GM21723 (cell line): ENCODE data around the gene PREX1.

Experiments
- ATAC-seq: cut with Tn5 transposase; IDR thresholded peaks from one replicate; pipeline ENCODE4 v1.9.1; 2021; ENCODE audit warnings: mild to moderate bottlenecking, moderate library complexity; ENCODE audit not compliant: unreplicated experiment

PREX1 gene

DNA sequence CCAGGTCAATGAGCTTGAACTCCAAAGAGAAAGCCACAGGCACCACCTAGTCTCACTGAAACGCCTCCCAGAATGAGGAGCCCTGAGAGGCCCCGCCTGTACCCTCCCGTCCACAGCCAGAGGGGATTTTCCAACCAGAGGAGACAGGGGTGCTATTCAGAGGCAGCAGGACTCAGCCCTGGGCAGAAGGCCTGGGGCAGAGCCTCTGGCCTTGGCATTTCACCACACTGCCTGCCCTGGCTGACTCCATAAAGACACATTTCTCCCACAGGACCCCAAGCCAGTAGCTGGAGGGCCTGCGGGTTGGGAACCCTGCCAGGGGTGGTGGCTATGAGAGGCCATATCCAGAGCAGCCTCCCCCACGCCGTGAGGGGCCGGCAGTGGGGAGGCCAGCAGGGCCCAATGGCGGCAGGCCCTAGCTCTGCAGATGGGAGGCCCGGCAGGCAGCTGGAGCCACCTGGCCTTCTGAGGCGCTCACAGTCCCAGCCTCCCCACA, 159.3 kb downstream of the PREX1 start:
- ATAC-seq, result no peak

DNA sequence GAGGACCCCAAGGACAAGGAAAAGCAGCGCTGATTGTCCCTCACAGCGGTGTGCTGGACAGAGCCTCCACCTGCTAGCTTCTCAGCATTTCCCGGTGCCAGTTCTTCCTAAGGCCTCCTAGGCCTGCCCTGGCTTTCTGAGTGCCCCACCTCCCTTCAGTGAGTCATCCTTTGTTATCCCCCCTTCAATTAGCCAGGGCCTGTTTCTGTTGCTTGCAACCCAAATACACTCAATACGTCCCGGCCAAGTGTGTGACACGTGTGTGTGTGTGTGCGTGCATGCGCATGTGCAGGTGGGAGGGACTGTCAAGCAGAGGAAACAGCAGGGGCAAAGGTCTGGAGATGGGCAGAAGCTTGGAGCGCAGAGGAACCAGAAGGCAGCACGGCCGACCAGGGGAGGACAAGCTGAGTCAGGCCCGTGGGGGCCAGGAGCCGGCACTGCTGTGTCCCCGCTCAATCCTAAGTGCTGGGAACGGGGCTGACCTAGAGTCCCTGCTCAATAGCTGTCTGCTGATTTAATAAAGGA, 159.8 kb downstream of the PREX1 start:
- no peak for ATAC-seq

DNA sequence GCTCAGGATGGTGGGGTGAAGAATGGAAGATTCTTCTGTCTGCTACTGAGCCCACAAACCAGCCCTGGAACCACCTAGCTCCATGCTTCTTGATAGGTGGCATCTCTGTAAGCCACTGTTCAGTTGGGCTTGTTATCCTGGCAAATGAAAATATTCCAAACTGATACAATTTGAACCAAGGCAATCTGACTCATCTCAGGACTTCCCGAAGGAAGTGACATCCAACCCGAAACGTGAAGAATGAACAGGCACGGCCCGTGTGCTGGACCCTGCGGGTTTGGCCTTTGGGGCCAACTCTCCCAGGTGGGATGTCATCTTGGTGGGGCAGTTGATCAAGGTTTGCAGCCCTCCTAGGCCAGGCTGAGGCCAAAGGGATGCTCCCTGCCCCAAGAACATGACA, 160.3 kb downstream of the PREX1 start:
- no peak for ATAC-seq

DNA sequence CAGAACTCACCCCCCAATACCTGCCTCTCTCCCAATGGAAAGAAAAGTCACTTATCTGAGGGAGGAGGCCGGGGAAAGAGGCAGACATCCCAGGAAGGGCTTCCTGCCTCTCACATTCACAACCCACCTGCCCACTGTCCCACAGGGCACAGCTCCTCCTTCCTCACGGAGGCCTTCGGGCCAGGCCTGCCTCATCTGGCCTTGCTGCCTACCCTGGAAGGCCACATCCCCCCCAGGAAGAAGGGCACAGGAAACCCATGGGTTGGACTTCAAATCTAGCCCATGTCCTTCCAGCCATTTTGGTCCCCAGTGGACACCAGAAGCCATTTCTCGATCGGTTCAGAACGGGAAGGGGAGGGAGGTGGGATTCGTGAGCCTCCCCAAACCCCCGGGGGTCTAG, 162.0 kb downstream of the PREX1 start:
- no peak for ATAC-seq

DNA sequence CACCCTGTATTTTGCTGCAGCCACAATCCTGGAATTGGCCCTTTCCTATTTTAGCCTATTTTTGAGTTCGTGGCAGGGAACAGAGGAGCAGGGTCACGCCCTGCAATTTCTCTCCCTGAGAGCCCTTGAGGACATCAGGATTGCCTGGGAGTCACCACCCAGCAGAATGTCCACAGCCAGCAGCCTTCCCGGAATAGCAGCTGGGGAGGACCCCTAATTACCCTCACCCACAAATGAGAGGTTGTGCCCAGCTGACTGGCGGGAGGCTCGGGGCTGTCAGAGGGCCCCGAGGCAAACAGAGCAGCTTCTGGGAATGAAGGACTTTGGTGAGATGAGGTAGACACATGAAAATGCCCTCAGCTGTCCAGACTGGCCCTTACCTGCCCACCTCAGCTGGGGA, 165.1 kb downstream of the PREX1 start:
- ATAC-seq, result no peak

DNA sequence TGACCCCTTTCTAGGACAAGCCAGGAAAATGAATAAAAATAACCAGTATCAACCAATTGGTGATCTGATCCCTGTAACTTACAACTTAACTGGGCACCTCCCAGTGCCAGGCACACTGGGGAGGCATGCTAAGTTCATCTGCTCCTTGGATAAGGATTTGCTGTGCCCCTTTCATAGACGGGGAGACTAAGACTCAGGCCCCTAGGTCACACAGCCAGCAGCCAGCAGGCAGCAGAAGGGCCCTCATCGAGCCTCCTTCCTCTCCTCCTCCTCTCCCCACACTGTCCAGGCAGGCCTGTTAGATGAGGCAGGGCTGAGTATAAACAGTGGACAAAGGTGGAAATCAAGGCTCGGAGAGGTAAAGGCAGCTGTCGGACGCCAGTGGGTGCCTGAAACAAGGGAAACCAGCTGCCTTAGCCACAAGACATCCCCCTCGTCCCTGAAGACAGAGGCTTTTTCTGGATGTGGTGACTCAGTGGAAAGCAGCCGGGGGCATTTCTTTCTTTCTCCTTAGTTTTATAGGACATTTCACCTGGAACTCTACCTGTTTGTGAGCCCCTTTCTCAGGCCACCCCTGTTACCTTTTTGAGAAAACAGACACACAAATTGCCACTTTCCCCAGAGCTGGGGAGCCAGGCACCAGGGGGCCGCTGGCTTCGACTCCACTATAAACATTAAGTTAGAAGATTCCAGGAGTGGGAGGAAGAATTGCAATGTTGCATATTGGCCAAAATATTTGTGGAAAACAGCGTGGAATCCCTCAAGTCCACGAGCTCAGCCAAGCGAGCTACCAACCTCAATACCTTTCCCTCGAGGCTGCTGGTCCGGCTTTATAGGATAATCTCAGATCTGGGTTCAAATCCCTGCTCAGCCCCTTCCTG, 166.0 kb downstream of the PREX1 start:
- ATAC-seq, result no peak

DNA sequence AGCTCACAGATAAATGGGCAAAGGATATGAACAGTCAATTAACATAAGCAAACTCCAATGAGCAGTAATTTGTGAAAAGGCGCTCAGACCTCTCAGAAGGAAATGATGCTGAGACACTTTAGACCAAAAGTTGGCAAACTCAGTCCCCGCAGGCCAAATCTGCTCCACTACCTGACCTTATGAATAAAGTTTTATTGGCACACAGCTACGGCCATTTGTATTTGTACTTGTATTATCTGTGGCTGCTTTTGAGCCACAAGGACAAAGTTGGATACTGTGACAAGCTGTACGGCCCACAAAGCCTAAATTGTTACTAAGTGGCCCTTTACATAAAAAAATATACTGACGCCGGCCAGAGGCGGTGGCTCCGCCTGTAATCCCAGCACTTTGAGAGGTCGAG, 167.0 kb downstream of the PREX1 start:
- ATAC-seq, result no peak

DNA sequence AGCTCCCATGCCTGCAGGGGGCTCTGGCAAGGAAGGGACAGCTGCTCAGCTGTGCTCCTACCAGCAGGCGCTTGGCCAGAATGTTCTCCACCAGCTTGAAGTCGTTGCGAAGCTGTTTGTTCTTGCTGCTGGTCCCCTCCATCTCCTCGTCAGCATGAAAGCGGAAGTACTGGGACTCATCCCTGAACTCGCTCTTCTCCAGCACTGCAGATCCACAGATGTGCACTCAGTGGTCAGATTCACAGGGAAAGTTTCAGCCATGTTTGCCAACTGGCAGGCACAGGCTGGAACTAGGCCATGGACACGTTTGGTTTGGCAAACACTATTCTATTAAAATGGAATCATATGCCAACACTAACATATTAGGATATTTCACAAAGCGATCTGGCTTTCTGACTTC, 167.9 kb downstream of the PREX1 start:
- ATAC-seq, result no peak

DNA sequence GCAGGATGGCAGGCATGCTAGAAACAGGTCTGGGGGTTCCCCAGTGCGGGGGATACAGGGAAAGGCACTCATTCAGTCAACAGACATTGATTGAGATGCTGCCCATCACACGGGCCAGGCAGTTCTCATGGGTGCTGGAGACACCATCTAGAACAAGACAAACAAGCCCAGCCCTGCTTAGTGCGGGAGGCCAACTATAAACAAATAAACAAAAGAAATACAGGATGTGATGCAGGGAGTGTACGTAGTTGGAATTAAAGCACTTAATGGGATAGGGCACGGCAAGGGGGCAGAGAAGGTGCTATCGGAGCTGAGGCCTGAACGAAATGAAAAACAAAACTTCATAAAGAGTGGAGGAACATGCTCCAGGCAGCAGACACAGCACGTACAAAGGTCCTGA, 169.3 kb downstream of the PREX1 start:
- ATAC-seq, result no peak

DNA sequence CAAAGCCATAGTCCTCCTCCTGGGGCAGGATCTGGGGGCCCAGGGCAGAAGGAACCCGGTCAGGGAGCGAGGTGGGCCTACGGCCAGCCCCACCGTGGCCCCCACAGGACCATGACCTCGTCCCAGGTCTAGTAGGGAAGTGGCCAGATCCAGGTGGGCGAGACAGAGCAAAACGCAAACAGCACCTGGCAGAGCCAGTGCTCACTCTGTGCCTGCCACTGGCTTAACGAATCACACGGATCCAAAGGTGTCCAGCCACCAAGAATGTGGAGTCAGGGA, 169.7 kb downstream of the PREX1 start:
- ATAC-seq, result no peak

DNA sequence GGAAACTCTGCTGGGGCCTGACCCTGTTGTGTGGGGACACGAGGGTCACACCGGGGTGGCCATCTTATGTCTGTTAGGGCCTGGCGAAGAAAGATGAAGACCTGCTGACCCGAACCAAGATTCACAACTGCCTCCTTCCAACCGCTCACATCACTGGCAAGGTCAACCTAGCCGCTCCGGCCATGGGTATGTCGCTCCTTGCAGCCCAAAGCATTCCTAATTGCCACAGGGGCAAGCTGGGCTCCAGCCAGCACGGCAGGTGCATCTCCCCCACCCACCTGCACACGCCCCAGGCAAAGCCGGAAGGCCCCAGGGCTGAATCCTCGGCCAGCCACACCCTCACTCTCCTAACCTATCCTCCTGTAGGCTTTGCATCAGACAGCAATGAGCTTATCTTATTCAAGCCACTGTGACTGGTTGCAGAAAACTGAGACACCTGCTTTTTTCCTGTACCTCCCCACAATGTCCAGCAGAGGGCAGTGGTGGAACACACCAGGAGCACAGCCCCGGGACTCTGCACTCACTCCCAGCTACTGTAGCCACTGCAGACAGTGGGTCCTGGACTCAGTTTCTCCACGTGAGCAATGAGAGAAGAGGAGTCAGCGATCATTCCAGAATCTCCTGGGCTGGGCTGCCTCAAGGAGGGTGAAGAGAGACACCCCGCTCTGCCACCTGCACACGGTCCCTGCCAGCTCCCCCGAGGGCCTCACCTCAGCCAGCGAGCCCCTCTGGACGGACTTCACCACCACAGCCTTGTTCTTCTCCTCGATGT, 170.2 kb downstream of the PREX1 start:
- ATAC-seq, result no peak

DNA sequence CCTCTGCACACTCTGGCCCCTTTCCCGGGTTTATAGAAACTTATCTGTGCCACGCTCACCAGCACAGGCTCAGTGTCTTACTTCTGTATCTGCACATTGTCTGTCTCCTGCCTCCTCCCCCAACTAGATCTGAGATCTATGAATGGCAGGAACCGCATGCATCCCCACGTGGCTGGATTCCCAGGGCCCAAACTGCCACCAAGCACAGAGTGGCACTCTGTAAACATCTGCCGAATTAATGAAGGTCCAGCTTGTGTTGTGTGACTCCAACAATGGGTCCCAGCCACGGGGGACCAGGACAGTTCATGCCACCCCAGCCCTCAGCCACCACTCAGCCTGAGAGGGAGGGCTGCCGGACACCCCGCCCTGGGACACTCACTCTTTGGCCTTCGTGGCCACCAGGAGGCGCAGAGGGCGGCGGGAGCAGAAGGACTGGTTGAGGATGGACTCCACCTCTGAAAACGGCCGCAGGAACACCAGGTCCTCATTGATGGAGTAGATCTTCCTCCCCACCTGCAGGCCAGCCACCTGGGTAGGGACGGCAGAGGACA, 171.1 kb downstream of the PREX1 start:
- no peak for ATAC-seq

DNA sequence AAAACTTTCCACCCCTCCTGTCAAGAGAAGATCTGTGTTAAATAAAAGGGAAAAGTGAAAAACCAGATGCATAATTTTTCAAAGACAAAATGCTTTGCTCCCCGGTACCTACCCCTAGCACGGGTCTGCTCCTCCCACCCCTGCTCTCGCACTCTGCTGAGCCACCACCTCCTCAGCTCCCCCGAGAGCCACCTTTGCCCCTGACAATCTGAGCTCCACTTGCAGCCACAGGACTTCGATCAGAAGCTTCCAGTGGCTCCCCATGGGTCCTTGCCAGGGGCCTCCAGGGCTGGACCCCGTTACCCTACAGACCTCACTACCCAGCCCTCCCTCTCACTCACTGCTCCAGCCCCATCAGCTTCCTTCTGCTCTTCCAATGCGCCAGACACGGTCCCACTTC, 171.7 kb downstream of the PREX1 start:
- no peak for ATAC-seq

DNA sequence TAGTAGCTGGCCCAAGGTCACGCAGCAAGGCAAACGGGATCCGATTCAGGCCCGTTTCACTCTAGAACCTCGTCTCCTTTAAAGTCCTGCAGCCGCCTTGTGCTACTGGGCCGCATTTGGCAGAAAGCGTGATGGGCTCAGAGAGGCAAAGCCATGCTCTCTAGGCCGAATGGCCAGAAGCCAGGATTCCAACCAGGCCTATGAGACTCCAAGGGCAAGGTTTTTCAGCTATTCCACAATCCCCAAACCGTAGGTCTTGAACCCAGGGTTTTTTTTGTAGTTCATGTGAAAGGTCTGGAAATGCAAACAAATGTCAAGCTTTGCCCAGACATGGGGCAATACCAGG, 174.1 kb downstream of the PREX1 start:
- no peak for ATAC-seq

DNA sequence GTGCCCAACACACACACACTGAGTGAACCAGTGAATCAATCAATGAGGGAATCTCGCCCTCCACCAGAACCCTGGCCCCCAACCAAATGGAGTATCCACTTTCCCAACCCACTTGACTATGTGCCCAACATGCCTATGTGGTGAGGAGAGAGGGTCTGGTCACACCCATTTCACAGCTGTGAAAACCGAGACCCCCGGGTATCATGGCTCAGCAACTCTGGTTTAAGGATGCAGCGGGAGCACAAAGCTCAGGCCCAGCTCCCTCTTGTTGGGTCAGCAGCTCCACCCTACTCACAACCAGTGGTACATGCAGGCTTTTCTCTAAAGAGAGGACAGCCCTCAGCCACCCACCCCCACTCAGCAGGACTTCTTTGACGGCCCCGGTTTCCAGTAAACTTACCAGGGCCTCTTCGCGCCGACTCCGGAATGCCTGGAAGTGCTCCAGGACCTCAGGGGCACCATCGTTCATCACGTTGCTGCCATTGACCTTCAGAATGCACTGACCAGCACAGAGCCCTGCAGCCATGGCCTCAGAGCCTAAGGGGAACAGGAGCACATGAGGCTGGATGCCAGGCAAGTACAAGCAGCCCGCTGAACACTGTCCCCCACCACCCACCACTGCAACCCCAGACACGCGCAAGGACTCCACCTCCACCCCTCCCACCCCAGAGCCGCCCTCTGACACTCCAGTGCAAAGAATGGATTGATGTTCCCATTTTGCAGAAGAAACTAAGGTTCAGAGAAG, 174.7 kb downstream of the PREX1 start:
- ATAC-seq, result no peak

DNA sequence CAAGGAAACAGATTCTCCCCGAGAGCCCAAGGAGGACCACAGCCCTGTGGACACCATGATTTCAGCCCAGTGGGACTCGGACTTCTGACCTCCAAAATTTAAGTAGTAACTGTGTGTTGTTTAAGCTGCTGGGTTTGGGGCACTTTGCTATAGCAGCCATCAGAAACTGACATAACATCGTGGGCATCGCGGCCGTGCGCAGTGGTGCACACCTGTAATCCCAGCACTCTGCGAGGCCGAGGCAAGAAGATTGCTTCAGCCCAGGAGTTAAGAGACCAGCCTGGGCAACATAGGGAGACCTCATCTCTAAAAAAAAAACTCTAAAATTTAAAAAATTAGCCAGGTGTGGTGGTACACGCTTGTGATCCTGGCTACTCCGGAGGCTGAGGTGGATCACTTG, 175.8 kb downstream of the PREX1 start:
- no peak for ATAC-seq

DNA sequence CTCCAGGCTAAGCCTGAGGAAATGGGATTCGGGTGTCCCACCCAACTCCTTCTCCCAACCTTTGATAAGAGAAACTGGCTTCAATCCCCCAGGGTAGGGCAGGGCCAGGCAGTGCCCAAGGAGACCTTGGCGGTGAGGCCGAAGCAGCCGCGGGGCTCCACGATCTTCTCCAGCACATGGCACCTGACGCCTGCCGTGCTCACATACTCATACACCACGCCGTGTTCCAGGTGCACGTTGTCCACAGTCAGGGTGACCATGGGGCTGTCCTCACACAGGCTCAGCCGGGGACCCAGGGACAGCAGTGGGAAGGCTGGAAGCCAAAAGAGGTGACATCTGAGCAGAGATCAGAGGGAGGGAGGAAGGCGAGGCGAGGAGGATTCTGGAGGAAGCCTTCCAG, 176.5 kb downstream of the PREX1 start:
- ATAC-seq, result no peak

DNA sequence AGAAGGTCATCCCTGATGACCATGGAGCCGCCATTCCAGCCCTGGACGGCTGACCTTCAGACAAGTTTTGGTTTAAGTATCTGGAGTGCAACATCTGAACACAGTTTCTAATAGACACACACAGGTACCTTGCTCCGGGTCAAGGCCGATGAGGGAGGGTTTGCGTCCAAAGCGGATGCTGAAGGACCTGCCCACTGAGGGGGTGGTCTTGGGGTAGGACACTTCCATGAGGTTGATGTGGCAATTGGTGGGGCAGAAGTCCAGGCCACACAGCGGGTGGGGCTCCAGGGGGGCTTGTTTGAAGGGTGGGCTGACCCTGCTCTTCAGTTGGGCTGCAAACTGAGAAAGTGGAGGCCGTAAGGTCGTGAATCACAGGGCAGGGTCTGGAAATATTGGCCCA, 177.9 kb downstream of the PREX1 start:
- ATAC-seq, result no peak

DNA sequence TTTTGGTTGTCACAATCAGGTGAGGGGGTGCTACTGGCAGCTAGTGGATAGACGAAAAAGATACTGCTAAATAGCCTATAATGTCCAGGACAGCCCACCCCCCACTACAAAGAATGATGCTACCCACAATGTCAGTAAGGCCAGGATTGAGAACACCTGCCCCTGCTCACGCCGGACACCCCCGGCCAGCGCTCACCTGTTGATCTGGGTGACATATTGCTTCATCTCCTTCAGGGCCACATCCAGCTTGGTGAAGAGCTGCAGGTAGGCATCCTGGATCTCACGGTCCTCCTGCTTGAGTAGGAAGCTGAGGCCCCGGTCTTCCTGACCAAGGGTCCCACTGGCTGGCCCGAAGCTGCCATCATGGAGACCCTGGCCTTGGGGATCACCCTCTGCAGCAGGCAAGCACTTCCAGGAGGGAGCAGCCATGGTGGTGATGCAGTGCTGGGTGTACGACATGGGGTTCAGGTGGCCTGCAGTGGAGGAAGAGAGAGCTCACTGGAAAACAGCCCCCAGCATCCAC, 178.6 kb downstream of the PREX1 start:
- ATAC-seq, result no peak

DNA sequence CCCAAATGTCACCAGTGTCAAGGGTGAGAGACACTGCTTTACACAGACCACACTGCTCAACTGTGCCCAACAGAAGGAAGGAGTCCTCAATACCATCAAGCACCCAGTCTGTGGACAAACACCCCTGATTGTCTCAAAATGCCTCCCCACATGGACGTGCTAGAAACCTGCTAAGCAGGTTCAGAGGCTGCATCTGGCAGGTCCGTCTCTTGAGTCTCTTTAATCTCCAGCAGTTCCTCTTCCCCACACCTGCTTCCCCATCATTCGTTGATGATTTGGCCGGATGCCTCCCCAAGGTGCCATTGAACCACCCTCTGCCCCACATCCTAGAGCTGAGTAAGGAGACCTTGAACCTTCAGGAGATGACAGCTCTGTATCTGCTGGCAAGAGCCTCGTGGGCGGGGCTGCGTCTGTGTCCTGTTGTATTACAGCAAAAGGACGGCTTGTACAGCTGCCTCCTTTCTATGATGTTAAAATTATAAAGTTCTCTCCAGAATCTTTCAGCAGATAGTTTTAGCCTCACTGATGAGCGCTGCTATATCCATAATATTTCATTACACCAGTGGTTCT, 179.2 kb downstream of the PREX1 start:
- no peak for ATAC-seq

DNA sequence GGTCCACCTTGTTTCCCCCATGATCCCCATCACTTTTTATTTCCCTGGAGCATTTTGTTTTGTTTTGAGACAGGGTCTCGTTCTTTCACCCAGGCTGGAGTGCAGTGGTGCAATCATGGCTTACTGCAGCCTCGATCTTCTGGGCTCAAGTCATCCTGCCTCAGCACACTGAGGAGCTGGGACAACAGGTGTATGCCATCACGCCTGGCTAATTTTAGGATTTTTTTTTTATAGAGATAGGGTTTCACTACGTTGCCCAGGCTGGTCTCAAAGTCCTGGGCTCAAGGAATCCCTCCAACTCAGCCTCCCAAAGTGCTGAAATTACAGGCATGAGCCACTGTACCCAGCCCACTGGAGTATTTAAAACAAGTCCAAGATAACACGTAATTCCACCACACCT, 179.9 kb downstream of the PREX1 start:
- no peak for ATAC-seq
